Measurements from ENCODE around the gene EPG5.

Gene EPG5

GRCh38 chr18:45920367-45920766, 46.8 kb downstream of the EPG5 start:
- DNase-seq (ENCODE audit: low read depth in 1 of 2, low spot score in 1 of 2), result no peak

GRCh38 chr18:45916302-45916701, 50.8 kb downstream of the EPG5 start:
- no peak for DNase-seq (ENCODE audit: low read depth in 1 of 2, low spot score in 1 of 2)

GRCh38 chr18:45913276-45913675, 53.9 kb downstream of the EPG5 start:
- no peak for DNase-seq (ENCODE audit: low read depth in 1 of 2, low spot score in 1 of 2)

GRCh38 chr18:45910405-45911023, 56.6 kb downstream of the EPG5 start:
- DNase-seq (ENCODE audit: low read depth in 1 of 2, low spot score in 1 of 2), result peak; percentile 23 to 53

- no peak for DNase-seq (ENCODE audit: low read depth in 1 of 2, low spot score in 1 of 2)
Measured at GRCh38 chr18:45901654-45902210, 65.4 kb downstream of the EPG5 start.

- DNase-seq (ENCODE audit: low read depth in 1 of 2, low spot score in 1 of 2), result no peak
Measured at GRCh38 chr18:45900623-45901022, 66.5 kb downstream of the EPG5 start.

- DNase-seq (ENCODE audit: low read depth in 1 of 2, low spot score in 1 of 2), result no peak
Measured at GRCh38 chr18:45896991-45897390, 70.1 kb downstream of the EPG5 start.

- DNase-seq (ENCODE audit: low read depth in 1 of 2, low spot score in 1 of 2), result no peak
Measured at GRCh38 chr18:45896452-45896851, 70.7 kb downstream of the EPG5 start.

- no peak for DNase-seq (ENCODE audit: low read depth in 1 of 2, low spot score in 1 of 2)
Measured at GRCh38 chr18:45895339-45895738, 71.8 kb downstream of the EPG5 start.

GRCh38 chr18:45894818-45895217, 72.3 kb downstream of the EPG5 start:
- DNase-seq (ENCODE audit: low read depth in 1 of 2, low spot score in 1 of 2), result no peak

GRCh38 chr18:45891806-45892205, 75.3 kb downstream of the EPG5 start:
- no peak for DNase-seq (ENCODE audit: low read depth in 1 of 2, low spot score in 1 of 2)

- no peak for DNase-seq (ENCODE audit: low read depth in 1 of 2, low spot score in 1 of 2)
Measured at GRCh38 chr18:45890606-45891005, 76.5 kb downstream of the EPG5 start.

- DNase-seq (ENCODE audit: low read depth in 1 of 2, low spot score in 1 of 2), result no peak
Measured at GRCh38 chr18:45889419-45890064, 77.6 kb downstream of the EPG5 start.

- no peak for DNase-seq (ENCODE audit: low read depth in 1 of 2, low spot score in 1 of 2)
Measured at GRCh38 chr18:45887585-45887984, 79.5 kb downstream of the EPG5 start.

GRCh38 chr18:45880876-45881558, 86.1 kb downstream of the EPG5 start:
- no peak for DNase-seq (ENCODE audit: low read depth in 1 of 2, low spot score in 1 of 2)

GRCh38 chr18:45879681-45880655, 87.2 kb downstream of the EPG5 start:
- peak; percentile 59 to 64 for DNase-seq (ENCODE audit: low read depth in 1 of 2, low spot score in 1 of 2)

- DNase-seq (ENCODE audit: low read depth in 1 of 2, low spot score in 1 of 2), result no peak
Measured at GRCh38 chr18:45877403-45877802, 89.7 kb downstream of the EPG5 start.

GRCh38 chr18:45876161-45876560, 91.0 kb downstream of the EPG5 start:
- no peak for DNase-seq (ENCODE audit: low read depth in 1 of 2, low spot score in 1 of 2)

GRCh38 chr18:45874491-45875184, 92.5 kb downstream of the EPG5 start:
- DNase-seq (ENCODE audit: low read depth in 1 of 2, low spot score in 1 of 2), result peak; percentile 35 to 64

- no peak for DNase-seq (ENCODE audit: low read depth in 1 of 2, low spot score in 1 of 2)
Measured at GRCh38 chr18:45871431-45872084, 95.6 kb downstream of the EPG5 start.
